K562 (cell line): ENCODE results near the gene ARHGAP9. TPM values are rescaled to one million over a fixed set of nuclear protein-coding genes. Genes with fewer than 3 reads are reported as not detected.
A peak's percentile ranks its signal among the peaks of the same experiment; 100 is the strongest.

ENCODE experiments used
- ARID2 ChIP-seq: fragments of 450-650 bp; IDR thresholded peaks from 2 replicates; pipeline ENCODE4 v1.6.1; 2017; ENCODE audit warnings: antibody characterized with exemption, mild to moderate bottlenecking
- HLTF ChIP-seq: fragments of 450-650 bp; IDR thresholded peaks from 2 replicates; pipeline ENCODE4 v1.6.1; 2016
- HMGN3 ChIP-seq: IDR thresholded peaks from 2 replicates; pipeline ENCODE4 v1.6.1; 2011; ENCODE audit warnings: borderline replicate concordance, low read depth, mild to moderate bottlenecking, mixed read lengths, low read length; ENCODE audit not compliant: insufficient read length; ENCODE audit errors: extremely low read depth
- PTRF ChIP-seq: fragments of 450-650 bp; IDR thresholded peaks from 2 replicates; pipeline ENCODE4 v1.6.1; 2016; ENCODE audit warnings: mild to moderate bottlenecking, missing genetic modification characterization, missing compliant biosample characterization
- SIN3B ChIP-seq: fragments of 450-650 bp; IDR thresholded peaks from 2 replicates; pipeline ENCODE4 v1.6.1; 2017; ENCODE audit warnings: low read depth, mild to moderate bottlenecking, moderate library complexity
- SMAD4 ChIP-seq: fragments of 250-450 bp; sonication (Bioruptor Pico); conservative IDR thresholded peaks from 2 replicates; pipeline ENCODE4 v1.8.0; 2021; ENCODE audit warnings: inconsistent platforms, mild to moderate bottlenecking, moderate library complexity
- TBL1XR1 ChIP-seq, 2 experiments: IDR thresholded peaks; 2 replicates each; pipeline ENCODE4 v1.6.1; 2012; ENCODE audit warnings: improper control_type of control experiment in 2 of 2, low read length in 2 of 2, mild to moderate bottlenecking in 1 of 2
- TGIF2 ChIP-seq: sonication (generic); formaldehyde crosslinking; IDR thresholded peaks from 2 replicates; pipeline ENCODE4 v1.8.1; 2022; ENCODE audit warnings: mild to moderate bottlenecking, missing genetic modification reagents, moderate library complexity
- TOE1 ChIP-seq, 2 experiments: fragments of 450-650 bp in 1 of 2; sonication (generic) in 1 of 2; formaldehyde crosslinking in 1 of 2; IDR thresholded peaks; 2 replicates each; pipeline versions ENCODE4 v1.7.1 to v1.8.0; 2016 to 2022; ENCODE audit warnings: borderline replicate concordance in 2 of 2, mild to moderate bottlenecking in 2 of 2, antibody characterized with exemption in 1 of 2, inconsistent platforms in 1 of 2, low read depth in 1 of 2, missing genetic modification reagents in 1 of 2, moderate library complexity in 1 of 2
- TSC22D4 ChIP-seq: fragments of 450-650 bp; IDR thresholded peaks from 2 replicates; pipeline ENCODE4 v1.6.1; 2016; ENCODE audit warnings: missing genetic modification characterization, missing biosample characterization, control low read depth
- ZFP1 ChIP-seq: fragments of 450-650 bp; formaldehyde crosslinking; IDR thresholded peaks from 2 replicates; pipeline ENCODE4 v1.4.0; 2020; ENCODE audit warnings: mild to moderate bottlenecking, mixed read lengths
- ZNF212 ChIP-seq: fragments of 450-650 bp; formaldehyde crosslinking; IDR thresholded peaks from 2 replicates; pipeline ENCODE4 v1.4.0; 2020; ENCODE audit warnings: mild to moderate bottlenecking
- polyA plus RNA-seq, 8 experiments: library from polyadenylated mRNA; depleted of rRNA in 4 of 8; stranded (reverse) in 5 of 8; unstranded in 3 of 8; fragments of >200 nt; fragmentation: Nextera tagmentation in 2 of 8; fragmentation: Illumina TruSeq in 1 of 8; extraction: Ambion mirVana in 2 of 8; extraction: Trizol in 1 of 8; gene quantifications; 2 replicates each; pipeline versions ENCODE4 v1.2.1 to v1.2.3, GENCODE V29; 2011 to 2014; ENCODE audit warnings: inconsistent platforms in 1 of 8, missing spikeins in 1 of 8
- total RNA-seq, 7 experiments: library from RNA; depleted of rRNA in 6 of 7; stranded (reverse); fragments of >200 nt in 6 of 7; fragmentation: Illumina TruSeq in 2 of 7; extraction: Trizol in 2 of 7; gene quantifications; 2 replicates each; pipeline versions ENCODE4 v1.2.1 to v1.2.3, GENCODE V29; 2011 to 2021; ENCODE audit warnings: low replicate concordance in 1 of 7
- TF ChIP-seq, protein P1 (sequence below): sonication (generic); formaldehyde crosslinking; IDR thresholded peaks from 2 replicates; pipeline ENCODE4 v1.8.1; 2022; ENCODE audit warnings: missing genetic modification reagents
- TF ChIP-seq, protein P2 (sequence below), 2 experiments: fragments of 450-650 bp in 1 of 2; sonication (generic) in 1 of 2; formaldehyde crosslinking; conservative IDR thresholded peaks; 2 replicates each; pipeline versions ENCODE4 v1.4.0 to v1.8.1; 2020 to 2022; ENCODE audit warnings: mild to moderate bottlenecking in 1 of 2, missing genetic modification reagents in 1 of 2
- TF ChIP-seq, protein P3 (sequence below), 2 experiments: fragments of 450-650 bp in 1 of 2; sonication (generic) in 1 of 2; formaldehyde crosslinking in 1 of 2; IDR thresholded peaks in 1 of 2; conservative IDR thresholded peaks in 1 of 2; 2 replicates each; pipeline versions ENCODE4 v1.6.1 to v1.8.1; 2016 to 2023; ENCODE audit warnings: mild to moderate bottlenecking in 2 of 2, moderate library complexity in 2 of 2, inconsistent platforms in 1 of 2, missing genetic modification reagents in 1 of 2

The ARHGAP9 gene
- total and polyA plus RNA-seq, 9 of the 15 experiments (the other 6 are each of a cell fraction or from before 2014, with no cell fraction given) = 1.5 to 10.2 (median 5.1) TPM

DNA sequence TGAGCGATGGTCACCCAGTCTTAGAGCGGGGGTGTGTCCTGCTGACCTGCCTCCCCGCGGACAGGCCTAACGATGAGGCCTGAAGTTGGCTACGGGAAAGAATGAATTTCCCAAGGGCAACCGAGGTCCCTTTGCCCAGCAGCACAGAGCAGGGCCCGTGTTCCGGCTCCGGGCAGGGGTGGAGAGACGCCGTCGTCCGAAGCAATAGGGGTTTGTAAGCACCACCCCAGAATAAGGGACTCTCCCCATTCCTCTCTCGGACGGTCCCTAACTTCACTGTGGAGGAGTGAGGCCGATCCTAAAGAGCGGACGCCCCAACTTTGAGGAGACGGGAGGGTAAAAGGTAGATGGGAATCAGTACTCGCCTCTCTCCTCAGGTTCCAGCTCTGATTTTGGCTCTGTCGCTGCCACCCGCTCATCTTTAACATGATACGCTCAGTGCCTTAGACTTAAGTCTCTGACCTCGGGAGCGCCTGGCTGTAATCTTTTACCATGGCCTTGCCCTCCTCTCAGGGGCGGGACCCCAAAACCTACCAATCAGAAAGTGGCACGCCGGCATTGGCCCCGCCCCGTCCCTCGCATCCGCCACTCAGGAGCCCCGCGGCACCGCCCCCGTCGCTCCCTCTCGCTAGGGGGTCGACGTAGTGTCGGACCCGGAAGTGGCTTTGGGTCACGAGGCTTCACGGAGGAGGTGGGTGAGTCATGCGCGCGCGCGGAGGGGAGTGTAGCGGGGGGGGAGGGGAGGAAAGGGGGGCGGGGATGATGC is 40.6 kb upstream of the ARHGAP9 start, which contains the start of gene DDIT3 (continued):
- TF ChIP-seq, protein P1, sequence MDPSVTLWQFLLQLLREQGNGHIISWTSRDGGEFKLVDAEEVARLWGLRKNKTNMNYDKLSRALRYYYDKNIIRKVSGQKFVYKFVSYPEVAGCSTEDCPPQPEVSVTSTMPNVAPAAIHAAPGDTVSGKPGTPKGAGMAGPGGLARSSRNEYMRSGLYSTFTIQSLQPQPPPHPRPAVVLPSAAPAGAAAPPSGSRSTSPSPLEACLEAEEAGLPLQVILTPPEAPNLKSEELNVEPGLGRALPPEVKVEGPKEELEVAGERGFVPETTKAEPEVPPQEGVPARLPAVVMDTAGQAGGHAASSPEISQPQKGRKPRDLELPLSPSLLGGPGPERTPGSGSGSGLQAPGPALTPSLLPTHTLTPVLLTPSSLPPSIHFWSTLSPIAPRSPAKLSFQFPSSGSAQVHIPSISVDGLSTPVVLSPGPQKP (CRISPR knock-in tag) = no peak
- TF ChIP-seq, protein P2, sequence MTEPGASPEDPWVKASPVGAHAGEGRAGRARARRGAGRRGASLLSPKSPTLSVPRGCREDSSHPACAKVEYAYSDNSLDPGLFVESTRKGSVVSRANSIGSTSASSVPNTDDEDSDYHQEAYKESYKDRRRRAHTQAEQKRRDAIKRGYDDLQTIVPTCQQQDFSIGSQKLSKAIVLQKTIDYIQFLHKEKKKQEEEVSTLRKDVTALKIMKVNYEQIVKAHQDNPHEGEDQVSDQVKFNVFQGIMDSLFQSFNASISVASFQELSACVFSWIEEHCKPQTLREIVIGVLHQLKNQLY (CRISPR knock-in tag; conservative IDR thresholded peaks at IDR 0.05) = 0 out of 4 replicates have a peak, but pooled peaks have one; percentile 21 to 80
- TF ChIP-seq HLTF (peak; percentile 75; the same call in 1 of the 2 replicates), SIN3B (peak; percentile 49; the same call in 1 of the 2 replicates), HMGN3 (peak; percentile 95), ARID2 (no peak), TBL1XR1 (IDR thresholded peaks at IDR 0.05; ENCODE audit: low read length in 2 of 2) (peak; percentile 13 to 19; a peak in 2 of 4 replicates), SMAD4 (peak; percentile 59; the same call in 1 of the 2 replicates), ZNF212 (CRISPR knock-in tag) (no peak), TOE1 (IDR thresholded peaks at IDR 0.05; ENCODE audit: borderline replicate concordance) (peak; percentile 93), TOE1 (CRISPR knock-in tag; IDR thresholded peaks at IDR 0.05; ENCODE audit: borderline replicate concordance, low read depth) (no peak; the same call in 1 of the 2 replicates), TGIF2 (peak; percentile 75; the same call in 1 of the 2 replicates), TSC22D4 (tag) (no peak), ZFP1 (no peak), PTRF (tag) (no peak)
- TF ChIP-seq, protein P3, sequence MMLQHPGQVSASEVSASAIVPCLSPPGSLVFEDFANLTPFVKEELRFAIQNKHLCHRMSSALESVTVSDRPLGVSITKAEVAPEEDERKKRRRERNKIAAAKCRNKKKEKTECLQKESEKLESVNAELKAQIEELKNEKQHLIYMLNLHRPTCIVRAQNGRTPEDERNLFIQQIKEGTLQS (IDR thresholded peaks at IDR 0.05) = peak; percentile 92; the same call in 1 of the 2 replicates
- TF ChIP-seq, protein P3 (CRISPR knock-in tag; conservative IDR thresholded peaks at IDR 0.05) = peak; percentile 35
